Stimulated activated CD4-positive, alpha-beta T cell treated with anti-CD3 and anti-CD28 coated beads, Interleukin-12 subunit alpha, Interleukin-12 subunit beta, amount 100 ng/mL, for 4 hours (primary cell): Measurements from ENCODE around the gene ABCC1.

Experiments used
- DNase-seq: peaks from one replicate; pipeline ENCODE4 v3.0.0-alpha.2; 2020

ABCC1 gene

DNA sequence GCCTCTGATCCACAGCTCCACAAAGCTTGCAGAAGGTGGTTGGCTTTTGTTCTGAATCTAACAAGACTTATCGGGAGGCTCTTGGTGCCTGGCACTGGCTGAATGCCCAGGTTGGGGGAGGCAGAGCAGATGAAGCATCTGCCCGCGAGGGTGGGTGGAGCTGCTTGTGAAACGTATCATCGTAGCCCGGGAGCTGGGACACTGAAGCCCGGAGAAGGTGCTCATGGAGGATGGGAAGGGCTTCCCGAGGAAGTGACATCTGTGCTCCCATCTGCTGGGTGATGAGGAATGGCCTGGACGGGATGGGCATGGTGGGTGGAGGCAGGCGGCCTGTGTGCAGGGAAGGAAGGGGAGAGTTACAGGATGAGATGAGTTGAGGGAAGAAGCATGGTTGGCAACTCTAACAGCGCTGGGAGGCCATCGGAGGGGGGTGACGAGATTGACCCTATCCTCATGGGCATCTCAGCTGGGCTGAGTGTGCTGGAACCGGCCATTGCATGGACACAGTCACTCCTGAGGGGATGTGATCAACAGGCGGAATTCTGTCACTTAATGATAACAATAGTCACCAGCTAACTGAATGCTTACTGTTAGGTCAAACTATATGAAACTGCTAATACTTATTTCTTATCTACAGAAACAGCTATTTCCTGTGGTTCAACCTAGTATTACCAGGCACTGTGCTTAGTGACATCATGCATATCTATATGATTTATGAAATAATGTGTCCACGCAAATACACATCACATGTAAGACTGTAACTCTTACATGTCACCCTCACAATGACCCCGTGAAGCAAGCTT, 171.2 kb downstream of the ABCC1 start:
- DNase-seq, result no peak

DNA sequence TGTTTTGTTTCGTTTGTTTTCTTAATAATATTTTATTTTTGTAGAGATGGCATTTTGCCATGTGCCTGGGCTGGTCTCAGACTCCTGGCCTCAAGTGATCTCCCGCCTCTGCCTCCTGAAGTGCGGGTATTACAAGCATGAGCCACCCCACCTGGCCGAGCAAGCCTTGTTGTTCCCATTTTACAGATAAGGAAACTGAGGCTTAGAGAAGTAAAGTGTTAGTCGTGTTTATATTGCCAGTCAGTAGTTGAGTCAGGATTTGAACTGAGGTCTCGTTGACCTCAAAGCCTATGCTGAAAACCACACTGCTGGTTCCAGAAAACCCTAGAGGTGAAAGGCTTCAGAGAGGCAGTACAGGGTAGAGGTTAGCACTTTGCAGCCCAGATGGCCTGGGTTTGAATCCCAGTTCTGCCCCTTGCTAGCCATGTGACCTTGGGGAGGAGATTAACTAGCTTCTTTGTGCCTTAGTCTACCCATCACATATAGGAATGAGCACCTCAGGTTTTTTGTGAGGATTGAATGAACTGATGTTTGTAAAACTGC, 171.8 kb downstream of the ABCC1 start:
- no peak for DNase-seq

DNA sequence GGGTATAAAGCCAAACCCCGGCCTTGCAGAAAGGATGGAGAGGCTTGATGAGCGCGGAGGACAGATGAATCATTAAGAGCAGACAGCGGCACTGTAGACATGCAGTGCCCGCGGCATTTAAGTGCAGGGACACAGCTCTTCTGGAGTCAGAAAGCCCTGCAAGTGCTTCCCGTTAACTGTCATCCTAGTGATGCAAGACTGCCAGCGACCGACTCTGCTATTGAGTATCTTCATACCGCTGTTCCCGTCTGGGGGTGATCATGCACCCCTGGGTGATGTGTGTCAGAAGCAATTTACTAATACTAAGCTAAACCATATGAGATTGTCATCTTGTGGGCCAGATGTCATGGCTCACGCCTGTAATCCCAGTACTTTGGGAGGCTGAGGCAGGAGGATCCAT, 172.8 kb downstream of the ABCC1 start:
- no peak for DNase-seq

DNA sequence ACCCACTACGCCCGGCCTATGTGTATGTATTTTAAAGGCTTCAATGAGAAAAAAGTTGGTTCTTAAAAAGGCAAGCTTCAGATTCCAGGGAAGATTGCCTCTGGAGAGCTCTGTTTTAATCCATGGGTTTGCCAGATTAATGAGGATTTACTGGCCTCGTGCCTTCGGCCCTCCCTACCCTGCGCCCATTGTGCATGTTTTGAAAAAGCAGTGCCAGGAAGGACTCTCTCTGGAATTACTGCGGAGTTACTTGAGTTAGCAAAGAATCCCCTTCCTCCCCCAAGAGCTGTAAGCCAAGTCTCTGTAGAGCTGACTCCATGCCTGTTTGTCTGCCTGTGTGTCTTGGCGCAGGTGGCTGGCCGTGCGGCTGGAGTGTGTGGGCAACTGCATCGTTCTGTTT, 175.0 kb downstream of the ABCC1 start:
- DNase-seq, result no peak

DNA sequence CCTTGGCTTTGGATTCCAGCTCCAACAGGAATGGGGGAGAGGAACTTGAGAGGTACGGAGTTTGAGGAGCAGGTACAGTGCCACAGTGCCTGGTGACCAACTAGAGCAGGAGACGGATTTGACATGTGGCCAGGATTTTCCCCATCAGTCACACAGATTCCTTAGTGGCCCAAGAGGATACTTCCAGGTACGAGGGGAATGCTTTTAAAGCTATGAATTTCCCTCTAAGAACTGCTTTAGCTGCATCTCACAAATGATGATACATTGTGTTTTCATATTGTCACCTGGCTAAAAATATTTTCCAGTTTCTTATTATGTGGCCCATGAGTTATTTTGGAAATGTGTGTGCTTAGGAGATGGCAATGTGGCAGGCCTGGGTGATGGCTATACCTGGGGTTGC, 175.6 kb downstream of the ABCC1 start:
- no peak for DNase-seq

DNA sequence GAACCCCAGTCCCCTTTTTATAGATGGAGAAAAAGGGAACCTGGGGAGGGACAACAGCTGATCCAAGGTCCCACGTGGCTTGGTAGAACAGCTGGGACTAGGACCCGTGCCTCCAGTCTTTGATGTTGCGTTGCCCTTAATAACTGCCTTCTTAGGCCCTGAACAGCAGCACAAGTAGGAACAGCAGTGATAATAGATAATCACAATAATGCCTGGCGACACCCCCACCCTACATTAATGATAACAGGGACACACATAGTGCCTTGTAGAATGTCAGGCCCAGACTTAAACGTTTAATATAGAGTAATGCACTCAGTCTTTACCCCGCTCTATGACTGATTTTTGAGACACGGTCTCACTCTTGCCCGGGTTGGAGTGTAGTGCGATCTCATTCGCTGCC, 177.5 kb downstream of the ABCC1 start:
- no peak for DNase-seq

DNA sequence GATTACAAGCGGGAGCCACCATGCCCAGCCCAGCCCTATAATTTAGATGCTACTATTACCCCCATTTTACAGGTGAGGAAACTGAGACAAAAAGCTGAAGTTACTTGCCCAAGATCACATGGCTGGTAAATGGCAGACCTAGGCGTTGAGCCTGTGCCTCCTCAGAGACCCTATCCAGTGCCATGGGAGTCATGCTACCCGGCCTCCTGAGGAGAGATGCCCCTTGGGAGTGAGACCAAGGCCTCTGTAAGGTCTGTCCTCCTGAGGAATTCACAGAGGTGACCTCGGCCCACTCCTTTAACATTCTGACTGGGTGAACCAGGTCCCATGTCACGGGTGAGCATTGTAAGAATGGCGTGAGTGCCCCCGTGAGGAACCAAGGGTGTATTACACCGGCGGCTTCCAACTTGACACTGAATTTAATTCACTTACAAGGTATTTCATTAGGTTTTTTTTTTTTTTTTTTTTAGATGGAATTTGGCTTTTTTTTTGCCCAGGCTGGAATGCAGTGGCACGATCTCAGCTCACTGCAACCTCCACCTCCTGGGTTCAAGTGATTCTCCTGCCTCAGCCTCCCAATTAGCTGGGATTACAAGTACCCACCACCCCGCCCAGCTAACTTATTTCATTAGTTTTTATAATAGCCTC, 178.2 kb downstream of the ABCC1 start:
- DNase-seq, result peak; percentile 58

DNA sequence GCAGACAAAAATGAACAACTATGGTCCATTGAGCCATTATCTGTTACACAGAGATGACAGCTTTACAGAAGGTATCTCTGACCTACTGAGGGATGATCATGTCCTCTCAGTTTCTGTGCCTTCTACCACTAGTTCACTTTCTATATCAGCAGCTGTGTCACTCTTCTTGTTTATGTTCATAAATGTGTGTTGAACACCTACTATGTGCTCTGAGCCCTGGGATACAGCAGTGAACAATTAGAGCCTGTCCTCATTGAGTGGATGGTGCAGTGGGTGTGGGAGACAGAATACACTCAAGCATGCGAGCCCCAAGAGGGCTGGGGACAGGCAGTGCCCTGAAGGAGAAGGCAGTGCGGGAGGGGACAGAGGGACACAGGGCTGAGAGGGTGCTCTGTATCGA, 181.8 kb downstream of the ABCC1 start:
- DNase-seq, result no peak

DNA sequence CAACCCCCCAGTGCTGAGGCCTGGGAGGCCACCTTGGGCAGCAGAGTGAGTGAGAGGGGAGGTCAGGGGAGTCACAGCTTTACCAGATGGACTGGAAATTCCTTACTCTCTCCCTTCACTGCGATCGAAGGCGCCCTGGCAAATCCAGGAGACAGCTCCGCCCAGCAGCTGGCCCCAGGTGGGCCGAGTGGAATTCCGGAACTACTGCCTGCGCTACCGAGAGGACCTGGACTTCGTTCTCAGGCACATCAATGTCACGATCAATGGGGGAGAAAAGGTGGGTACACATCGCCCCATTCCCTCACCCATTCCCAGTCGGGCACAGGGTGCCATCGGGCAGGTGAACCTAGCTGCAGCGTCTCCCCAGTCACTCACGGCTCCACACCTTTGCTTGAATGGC, 182.2 kb downstream of the ABCC1 start:
- DNase-seq, result no peak

DNA sequence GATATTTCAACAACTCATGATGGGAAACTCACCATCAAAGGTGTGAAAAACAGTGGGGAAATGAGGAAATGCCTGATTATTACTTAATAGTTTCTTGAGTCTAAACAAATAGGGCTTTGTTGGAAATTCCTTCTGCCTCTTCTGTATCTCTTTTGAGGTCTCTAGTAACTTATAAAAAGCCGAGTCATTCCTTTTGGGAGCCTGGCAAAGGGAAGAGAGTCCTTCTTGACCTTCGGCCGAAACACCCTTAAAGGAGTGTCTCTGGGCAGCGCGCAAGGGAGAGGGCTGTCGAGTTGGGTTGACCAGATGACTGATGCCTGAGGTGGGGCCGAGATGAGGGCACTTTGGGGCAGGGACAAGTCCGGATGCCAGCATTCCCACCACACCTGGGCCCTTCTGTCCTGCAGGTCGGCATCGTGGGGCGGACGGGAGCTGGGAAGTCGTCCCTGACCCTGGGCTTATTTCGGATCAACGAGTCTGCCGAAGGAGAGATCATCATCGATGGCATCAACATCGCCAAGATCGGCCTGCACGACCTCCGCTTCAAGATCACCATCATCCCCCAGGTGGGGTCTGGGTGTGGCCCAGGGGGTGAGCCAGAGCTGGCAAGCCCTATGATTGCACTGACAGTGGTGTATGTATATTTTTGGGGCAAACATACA, 184.7 kb downstream of the ABCC1 start:
- DNase-seq, result no peak

DNA sequence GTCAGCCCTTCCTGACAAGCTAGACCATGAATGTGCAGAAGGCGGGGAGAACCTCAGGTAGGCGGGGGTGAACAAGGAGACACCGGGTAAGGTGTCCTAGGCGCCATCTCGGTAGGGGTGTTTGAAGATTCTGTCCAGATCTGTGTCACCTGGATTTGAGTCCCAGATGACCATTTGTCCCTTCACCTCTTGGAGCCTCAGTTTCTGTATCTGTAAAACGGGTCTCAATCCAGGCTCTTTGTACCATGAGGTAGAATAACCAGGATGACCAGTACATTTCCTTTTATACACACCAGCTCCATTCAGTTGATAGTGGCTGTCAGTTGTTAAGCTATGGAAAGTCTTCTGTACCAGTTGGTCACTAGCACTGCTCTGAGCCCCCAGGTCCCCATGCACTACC, 187.2 kb downstream of the ABCC1 start:
- no peak for DNase-seq

DNA sequence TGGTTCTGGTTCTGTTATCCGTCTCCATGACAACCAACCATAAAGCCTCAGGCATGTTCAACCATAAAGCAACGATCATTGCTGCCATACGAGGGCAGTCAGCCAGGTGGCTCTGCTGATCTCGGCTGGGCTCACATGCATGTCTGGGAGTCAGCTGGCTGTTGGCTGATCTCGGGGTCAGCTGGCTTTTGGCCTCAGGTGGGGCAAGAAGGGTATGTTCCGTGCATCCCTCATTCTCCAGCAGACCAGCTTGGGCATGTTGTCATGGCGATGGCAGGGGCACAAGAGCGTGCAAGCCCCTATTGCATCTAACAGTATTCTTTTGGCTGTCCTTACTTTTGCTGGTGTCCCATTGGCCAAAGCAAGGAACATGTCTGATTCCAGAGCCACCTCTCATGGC, 187.7 kb downstream of the ABCC1 start:
- no peak for DNase-seq

DNA sequence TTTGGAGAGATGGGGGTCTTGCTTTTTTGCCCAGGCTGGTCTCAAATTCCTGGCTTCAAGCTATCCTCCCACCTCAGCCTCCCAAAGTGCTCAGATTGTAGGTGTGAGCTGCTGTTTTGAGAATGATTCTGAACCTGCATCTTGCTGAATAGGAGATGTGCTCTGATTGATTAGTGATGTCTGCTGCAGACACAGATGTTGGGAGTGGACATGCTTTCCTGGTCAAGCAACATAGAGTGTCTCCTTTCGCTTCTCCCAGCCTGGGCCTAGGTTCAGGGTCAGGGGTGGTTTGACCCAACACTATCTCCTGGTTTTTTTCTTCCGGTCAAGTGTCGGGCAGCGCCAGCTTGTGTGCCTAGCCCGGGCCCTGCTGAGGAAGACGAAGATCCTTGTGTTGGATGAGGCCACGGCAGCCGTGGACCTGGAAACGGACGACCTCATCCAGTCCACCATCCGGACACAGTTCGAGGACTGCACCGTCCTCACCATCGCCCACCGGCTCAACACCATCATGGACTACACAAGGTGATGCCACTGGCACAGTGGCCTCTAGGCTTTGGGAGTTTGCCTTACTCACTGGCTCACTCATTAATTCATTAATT, 188.7 kb downstream of the ABCC1 start:
- no peak for DNase-seq

DNA sequence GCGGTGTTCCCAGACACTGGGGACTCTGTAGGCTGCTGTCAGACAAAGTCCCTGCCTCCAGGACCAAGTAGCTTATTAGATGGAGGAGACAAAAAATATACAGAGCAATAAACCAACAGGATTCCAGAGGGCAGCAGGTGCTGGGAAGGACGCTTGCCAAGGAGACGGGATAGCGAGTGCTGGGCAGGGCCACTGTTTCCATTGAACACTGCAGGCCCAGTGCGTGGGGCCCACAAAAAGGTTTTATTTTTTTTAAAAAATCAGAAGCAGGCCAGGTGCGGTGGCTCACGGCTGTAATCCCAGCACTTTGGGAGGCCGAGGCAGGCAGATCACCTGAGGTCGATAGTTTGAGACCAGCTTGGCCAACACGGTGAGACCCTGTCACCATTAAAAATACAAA, 189.6 kb downstream of the ABCC1 start:
- no peak for DNase-seq

DNA sequence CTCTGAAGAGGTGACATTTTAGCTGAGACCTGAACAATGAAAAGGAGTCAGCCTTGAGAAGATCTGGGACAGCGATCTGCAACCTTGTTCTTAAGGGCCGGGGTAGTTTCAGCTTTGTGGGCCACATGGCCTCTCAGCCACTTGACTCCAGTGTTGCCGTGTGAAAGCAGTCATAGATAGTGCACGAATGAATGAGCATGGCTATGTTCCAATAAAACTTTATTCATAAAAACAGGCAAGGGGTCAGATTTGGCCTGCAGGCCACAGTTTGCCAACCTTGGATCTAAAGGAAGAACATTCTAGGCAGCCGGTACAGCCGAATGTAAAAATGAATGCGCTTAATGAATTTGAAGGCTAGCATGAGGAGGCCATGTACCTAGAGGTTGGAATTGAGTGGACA, 190.4 kb downstream of the ABCC1 start:
- DNase-seq, result no peak

DNA sequence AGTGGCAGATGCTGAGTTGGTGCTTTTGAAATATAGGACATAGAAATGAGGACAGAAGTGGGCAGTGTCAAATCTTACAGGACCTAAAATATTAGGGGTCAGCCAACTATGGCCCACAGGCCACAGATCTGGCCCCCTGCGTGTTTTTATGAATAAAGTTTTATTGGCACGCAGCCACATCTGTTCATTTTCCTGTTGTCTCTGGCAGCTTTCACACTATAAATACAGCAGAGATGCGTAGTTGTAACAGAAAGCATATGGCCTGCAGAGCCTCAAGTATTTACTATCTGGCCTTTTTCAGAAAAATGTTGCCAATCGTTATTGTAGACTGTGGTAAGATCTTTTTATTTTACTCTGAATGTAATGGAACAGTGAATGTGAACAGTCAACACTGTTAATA, 191.1 kb downstream of the ABCC1 start:
- DNase-seq, result no peak

DNA sequence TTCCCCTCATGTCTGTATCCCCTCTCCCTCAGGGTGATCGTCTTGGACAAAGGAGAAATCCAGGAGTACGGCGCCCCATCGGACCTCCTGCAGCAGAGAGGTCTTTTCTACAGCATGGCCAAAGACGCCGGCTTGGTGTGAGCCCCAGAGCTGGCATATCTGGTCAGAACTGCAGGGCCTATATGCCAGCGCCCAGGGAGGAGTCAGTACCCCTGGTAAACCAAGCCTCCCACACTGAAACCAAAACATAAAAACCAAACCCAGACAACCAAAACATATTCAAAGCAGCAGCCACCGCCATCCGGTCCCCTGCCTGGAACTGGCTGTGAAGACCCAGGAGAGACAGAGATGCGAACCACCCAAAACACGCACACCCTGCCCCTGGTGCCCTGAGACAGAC, 191.7 kb downstream of the ABCC1 start:
- DNase-seq, result no peak

DNA sequence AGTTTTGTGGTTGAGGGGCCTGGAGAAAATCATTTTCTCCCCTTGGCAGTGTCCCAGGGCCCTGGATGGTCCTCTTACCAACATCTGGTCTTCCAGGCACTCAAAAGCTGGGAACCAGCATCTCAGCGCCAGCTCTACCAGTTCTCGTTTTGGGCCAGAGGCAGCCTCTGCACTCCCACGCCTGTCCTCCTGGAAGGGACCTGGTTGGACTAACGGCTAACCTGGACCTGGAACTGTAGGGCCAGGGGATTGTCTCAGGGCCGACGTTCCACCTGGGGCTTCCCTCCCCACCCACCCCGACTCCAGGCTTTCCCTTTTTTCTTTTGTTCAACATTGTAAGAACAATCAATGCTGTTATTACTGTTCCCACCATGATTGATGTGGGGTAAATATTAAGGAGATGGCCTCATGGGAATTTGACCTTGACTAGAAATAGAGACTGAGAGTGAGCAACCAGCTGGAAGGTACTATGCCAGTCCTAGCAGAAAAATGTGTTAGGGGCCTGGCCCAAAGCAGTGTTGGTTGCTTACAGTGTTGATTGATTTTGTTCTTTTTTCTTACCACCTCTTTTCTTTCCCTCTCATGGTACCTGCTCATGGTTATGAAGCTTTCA, 192.5 kb downstream of the ABCC1 start:
- DNase-seq, result no peak

DNA sequence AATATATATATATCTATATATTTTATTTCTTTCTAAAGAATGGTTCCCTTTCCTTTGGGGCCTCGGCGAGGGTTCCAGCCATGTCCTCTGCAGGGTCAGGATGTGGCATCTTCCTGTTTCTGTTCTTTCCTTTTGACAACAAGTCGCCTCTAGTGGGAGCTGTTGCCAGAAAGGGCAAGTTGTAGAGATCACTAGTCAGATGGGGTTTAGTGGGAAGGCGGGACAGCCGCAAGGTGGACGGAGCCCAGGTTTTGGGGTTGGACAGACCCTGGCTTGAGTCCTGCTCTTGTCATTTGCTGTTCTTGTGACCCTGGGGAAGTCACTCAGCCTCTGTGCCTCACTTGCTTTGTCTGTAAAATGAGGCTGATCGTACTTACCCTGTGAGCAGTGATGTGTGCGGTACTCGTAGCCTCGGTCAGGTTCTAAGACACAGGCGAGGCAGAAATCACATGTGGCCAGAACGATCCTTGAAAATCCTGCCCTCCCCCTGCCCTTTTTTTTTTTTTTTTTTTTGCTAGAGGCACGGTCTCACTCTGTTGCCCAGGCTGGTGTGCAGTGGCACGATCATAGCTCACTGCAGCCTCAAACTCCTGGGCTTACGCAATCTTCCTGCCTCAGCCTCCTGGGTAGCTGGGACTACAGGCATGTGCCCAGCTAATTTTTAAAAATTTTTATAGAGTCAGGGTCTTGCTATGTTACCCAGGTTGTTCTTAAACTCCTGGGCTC, 193.8 kb downstream of the ABCC1 start:
- no peak for DNase-seq

DNA sequence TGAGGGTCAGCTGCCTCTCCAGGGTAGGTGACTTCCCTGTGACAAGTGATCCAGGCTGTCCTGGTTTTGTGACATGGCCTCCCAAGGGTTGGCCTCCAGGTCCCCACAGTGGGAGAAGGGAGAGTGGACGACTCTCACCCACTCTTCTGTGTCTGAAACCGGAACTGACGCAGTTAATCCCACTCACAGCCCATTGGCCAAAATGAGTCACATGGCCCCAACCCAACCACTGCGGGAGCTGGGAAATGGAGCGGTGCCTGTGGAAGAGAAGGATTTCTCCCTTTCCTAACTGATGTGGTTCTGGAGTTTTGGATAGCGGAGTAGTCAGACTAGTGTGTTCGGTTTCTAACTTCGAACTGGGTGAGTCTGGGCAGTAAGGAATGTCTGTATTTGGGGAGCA, 194.5 kb downstream of the ABCC1 start:
- DNase-seq, result no peak

DNA sequence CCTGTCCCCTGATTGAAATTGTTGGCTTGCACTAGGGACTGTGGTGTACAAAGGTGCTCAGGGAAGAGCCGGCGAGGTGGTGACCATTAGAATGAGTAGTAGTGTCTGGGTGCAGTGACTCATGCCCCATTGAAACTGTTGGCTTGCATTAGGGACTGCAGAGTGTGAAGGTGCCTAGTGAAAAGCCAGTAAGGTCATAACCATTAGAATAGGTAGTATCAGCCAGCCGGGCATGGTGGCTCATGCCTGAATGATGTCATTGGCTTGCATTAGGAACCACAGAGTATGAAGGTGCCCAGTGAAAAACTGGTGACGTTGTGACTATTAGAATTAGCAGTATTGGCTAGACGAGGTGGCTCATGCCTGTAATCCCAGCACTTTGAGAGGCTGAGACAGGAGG, 195.0 kb downstream of the ABCC1 start:
- no peak for DNase-seq

DNA sequence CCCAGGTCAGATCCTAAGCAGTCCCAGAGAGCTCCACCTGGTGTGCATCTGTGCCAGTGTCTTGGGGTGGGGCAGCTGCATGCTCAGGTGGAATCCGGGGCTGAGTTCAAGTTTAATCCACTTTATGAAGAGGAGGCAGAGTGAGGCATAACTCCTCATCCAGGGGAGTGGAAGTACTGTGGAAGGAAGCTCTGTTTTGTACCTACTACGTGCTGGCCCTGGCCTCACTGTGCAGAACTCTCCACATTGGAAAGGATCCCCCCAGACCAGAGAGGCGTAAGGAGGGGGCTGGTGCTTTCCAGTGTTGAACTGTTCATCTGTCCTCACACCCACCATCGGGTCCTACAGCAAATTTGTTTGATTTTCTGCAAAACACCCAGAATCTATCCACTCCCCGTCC, 195.9 kb downstream of the ABCC1 start:
- no peak for DNase-seq
